HG02852 (cell line): ENCODE data around the gene RSPH6A.

Experiments
- ATAC-seq: cut with Tn5 transposase; IDR thresholded peaks from one replicate; pipeline ENCODE4 v1.9.1; 2021; ENCODE audit warnings: mild to moderate bottlenecking, moderate library complexity; ENCODE audit not compliant: unreplicated experiment

RSPH6A gene

DNA sequence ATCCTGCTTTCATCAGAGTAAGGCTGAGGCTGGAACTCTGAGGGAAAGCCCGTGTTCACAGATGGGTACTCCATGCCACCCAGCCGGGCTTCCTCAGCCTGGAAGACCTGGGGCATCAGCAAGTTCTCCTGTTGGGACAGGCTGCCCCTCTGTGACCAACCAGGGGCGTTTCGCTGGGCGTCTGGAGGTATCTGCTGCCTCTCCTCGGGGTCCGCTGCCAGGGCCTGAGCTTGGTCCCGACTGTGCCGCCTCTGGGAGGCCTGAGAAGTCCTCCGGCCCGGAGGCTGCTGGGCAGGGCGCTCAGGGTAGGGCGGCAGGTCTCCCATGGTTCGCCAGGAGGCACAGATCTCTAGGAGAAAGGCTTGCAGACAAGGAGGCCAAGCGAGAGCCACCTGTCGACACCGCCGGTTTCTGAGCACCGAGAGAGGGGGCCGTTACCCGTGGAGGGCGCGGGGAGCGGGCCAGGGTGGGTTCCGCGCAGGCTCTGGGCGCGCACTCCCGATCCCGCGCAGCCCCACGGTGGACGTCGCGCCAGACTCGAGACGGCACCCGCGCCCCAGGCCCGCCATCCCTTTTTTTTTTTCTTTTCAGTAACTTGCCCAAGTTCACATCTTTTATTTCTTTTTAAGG, at the start of gene RSPH6A:
TSS of gene RSPH6A (minus strand) at position 458 of the 630 bp plus-strand sequence. CDS start at position 326, 132 bp downstream.
- ATAC-seq = no peak

DNA sequence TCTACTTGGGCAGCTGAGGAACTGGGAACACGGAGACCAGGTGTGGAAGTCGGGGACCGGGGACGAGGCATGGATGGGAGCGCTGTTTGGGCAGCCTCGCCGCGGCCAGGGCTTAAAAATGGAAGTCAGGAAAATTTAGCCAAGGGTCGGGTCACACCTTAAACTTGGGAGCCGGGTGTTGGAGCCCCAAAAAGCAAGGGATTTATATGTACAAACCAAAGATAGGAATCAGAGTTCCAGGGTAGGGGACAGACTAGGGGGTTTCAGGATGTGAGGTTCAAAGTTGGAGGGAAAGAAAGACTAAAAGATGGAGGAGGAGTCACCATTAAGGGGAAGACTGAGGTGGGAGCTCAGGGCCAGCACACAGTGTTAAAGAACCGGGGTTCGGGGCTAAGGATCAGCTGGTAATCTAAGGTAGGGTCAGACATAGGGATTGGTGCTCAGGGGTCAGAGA, 49.5 kb upstream of the RSPH6A start:
- ATAC-seq = no peak

DNA sequence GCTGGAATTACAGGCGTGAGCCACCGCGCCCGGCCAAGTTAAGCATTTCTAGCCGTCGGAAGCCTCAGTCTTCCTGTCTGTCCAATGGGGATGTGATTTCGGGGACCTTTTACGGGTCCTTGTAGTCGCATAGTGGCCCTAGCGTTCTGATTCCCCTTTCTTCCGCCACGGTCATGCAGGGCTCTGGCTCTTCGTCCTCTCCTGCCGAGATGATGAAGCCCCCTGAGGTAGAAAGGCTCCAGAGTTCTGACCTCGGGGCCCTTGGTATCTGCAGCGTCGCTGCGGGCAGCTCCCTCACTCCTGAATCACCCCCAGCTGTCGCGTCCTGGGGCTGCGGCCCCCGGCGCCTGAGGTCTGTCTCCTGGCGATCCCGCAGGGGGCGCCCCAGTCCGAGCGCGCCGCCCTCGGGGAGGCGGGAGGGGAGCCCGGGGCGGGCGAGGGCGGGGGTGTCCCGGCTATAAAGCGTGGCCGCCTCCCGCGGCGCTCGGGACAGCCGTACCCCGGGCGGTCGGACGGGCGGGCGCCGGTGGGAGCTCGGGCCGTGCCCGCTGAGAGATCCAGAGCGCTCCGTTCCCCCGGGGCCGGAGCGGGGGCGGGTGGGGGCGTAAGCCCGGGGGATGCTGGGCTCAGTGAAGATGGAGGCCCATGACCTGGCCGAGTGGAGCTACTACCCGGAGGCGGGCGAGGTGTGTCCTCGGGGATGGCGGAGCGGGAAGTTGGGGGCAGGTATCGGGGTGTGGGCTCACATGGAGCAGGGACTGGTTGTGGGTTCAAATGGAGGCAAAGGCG, 48.9 kb upstream of the RSPH6A start, which contains the start of gene FOXA3:
TSS of gene FOXA3 (plus strand) at position 487 of the 789 bp plus-strand sequence. CDS start at position 618, 131 bp downstream.
- no peak for ATAC-seq

DNA sequence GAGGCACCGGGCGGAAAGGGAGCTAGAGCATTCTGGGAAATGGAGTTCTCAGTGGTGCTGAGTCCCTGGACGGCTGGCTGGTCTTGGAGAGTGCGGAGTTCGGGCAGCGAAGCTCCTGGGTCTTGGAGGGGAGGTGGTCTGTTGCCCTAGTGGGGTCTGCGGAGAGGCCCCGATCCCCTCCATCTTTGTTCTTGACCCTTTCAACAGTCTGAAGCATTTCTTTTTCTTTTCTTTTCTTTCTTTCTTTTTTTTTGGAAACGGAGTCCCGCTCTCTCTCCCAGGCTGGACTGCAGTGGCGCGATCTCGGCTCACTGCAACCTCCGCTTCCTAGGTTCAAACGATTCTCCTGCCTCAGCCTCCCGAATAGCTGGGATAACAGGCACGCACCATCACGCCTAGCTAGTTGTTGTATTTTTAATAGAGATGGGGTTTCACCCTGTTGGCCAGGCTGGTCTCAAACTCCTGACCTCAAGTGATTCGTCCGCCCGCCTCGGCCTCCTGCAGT, 48.3 kb upstream of the RSPH6A start:
- no peak for ATAC-seq

DNA sequence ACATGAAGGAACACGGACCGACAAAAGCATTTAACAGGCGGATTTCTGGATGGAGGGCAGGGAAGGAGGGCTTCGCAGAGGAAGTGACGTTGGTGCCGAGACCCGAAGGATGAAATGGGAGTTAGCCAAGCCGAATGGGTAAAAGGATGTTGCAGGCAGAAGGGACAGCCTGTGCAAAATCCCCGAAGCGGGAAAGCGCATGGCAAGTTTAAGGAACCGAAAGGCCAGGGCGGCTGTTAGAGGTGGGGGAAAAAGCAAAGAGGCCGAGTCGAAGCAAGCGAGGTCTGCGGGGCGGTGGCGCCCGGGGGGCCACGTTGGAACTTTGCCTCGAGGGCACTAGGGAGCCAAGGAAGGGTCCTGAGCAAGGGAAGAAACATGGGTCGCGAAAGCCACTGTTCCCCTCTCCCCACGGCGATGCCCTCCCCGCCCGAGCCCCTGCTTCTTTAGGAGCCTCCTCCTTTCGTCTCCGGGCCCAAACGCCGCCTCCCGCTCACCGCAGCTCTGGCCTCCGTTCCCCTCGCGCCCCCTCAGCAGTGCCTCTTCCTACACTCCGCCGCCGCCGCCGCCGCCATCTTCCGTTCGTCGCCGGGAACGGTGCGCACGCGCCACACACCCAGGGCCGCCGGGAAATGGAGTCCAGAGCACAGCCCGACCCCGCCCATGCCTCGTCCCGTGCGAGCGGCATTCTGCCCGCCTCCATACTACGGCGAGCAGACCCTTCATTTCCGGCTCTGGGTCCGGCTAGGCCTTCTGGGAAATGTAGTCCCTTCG, 47.6 kb upstream of the RSPH6A start, which contains the start of gene SYMPK:
TSS of gene SYMPK (minus strand) at position 584 of the 771 bp plus-strand sequence. CDS start 8,652 bp downstream, outside the sequence.
- peak; percentile 92 for ATAC-seq

DNA sequence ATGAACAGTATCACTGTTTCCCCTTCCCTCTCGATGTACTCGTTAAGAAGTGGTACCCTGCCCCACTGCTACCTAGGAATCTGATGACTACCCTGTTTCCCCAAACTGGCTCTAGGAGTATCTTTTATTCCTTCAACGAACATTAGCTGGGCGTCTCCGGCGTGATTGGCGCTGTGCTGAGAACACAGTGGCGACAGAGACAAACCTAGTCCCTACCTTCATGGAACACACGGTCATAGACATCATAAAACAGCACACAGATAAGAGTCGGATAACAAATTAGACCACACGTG, 47.1 kb upstream of the RSPH6A start:
- no peak for ATAC-seq

DNA sequence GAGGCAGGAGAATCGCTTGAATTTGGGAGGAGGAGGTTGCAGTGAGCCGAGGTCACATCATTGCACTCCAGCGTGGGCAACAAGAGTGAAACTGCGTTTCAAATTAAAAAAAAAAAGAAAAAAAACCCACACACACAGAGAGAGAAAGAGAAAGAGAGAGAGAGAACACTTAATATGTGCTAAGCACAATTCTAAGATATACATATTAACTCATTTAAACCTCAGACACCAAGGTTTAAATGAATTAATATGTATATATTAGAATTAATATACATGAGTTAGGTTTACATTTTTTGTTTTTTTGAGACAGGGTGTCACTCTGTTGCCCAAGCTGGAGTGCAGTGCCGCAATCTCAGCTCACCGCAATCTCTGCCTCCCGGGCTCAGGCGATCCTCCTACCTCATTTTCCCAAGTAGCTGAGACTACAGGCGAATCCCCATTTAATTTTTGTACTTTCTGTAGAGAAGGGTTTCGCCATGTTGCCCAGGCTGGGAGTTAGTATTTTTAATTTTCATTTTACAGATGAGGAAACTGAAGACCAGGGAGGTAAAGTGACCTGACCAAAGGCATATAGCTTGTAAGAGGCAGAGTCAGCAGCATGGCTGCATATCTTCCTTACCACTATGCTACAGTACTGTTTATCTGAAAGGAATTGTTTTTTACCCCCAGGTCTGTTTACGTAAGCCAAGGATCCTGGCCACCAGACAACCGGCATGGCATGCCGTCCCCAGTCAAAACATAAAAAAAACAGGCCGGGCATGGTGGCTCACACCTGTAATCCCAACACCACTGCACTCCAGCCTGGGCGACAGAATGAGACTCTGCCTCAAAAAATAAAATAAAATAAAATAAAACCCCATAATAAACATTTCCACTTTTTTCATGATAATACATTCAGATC, 45.5 kb upstream of the RSPH6A start:
- no peak for ATAC-seq

DNA sequence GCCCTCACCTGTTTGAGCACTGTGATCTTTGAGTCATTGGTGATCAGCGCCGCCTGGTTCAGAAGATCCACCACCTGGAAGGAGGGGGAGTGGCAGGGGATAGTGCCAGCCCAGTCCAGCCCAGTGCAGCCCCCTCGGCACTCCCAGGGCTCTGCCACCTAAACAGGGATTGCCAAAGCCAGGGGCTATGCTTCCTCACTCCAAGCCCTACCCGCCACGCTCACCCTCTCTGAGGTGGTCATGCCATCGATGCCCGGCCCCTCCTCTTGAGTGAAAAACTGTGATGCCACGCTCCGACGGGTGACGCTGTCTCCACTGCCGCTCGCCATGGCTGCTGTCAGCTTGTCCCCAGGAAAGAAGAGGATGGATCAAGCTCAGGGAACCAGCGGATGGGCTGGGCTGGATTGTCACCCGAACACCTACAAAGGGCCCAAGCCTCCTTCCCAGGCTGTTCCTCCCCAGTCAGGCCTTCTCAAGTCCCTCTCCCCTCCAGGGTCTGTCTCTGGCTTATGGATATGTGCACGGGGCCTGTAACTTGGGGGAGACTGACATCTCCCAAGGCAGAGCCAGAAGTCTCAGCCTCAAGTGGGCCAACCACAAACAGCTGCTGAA, 39.2 kb upstream of the RSPH6A start:
- ATAC-seq = no peak

DNA sequence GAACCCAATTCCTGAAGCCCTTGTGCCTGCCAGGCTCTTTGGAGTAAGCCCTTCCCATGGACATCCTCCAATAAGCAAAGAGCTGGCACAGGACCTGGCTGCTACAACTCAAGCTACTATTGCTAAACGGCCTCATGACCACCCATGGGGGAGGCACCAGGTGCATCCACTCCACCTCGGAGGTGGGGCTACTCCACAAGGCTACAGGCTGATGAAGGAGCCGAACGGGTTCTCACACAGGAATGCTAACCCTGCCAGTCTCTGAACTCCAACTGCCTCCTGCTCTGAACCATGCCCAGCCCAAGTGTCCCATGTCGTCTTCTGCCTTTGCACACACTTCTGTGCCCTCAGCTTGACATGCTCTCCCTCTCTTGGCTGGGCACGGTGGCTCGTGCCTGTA, 37.9 kb upstream of the RSPH6A start:
- no peak for ATAC-seq

DNA sequence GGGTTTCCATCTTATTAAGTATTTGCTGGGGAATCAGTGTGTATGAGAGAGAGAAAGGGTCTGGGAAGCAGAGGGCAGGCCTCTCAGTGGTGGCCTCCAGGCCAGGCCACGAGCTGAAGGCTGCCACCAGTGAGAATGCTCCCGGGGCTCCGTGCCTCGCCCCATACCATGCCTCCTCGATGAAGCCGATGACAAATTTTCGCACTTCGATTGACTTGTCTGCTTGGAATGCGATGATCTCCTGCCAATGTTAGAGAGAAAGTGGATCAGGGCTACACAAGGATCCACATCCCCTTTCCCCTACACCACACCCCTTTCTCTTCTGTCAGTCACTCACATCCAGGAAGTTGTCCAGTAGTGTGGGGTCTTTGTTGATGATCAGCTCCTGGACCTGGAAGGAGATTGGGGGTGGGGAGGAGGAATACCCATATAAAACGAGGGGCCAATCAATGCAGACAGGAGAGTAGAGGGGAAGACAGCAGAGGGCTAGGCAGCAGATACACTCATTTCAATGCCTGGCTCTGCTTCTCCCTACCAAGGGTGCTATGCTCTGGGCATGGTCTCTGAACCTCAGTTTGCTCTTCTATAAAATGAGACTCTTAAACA, 37.1 kb upstream of the RSPH6A start:
- ATAC-seq = no peak

DNA sequence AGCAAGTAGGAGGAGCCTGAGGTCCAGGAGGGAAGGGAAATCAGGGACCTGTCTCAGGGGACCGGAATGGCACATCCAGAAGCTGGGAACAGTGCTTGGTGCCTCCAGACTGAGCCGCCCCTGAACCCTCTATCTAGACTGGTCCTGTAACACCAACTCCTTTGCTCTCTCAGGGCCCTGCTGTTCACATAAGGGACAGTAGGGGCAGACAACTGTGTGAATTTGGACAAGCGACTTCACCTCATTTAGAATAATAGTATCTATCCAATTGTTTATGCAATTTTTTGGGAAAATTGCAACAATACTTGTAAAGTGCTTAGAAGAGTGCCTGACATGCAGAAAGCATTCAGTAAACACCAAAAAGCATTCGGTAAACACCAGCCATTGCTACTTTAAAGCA, 33.8 kb upstream of the RSPH6A start:
- no peak for ATAC-seq

DNA sequence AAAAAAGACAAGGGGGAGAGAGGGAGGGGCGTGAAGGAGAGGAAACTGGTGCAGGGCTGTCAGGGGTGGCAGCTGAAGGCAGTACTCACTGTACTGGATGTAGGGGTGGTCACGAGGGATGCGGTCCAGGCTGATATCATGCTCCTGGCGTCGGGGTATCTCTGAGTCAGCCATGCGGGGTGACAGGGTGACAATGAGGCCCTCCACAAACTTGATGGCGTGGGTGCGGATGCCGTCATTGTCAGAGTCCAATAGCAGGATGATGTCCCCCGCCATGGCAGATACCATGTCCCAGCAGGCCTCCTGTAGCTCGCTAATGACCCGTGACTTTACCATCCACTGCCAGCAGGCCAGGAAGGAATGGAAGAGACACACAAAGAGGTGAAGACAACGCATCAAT, 32.6 kb upstream of the RSPH6A start:
- no peak for ATAC-seq

DNA sequence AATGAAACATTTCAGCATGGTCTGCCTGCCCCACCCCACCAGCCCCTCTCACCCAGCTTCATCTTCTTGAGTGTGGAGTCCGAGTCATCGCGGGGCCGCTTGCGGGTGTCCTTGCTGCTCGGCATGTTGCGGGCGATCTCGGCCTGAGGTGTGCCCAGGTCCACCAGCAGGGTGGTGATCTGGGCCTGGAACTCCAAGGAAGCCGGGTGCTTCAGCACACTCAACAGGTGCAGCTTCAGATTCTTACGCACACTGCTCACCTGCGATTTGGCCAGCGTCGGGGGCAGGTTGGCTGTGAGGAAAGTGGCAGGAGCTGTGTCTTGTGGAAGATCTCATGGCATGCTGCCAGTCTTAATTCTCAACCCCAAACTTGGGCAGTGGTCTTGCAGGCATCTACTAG, 27.1 kb upstream of the RSPH6A start:
- ATAC-seq = no peak

DNA sequence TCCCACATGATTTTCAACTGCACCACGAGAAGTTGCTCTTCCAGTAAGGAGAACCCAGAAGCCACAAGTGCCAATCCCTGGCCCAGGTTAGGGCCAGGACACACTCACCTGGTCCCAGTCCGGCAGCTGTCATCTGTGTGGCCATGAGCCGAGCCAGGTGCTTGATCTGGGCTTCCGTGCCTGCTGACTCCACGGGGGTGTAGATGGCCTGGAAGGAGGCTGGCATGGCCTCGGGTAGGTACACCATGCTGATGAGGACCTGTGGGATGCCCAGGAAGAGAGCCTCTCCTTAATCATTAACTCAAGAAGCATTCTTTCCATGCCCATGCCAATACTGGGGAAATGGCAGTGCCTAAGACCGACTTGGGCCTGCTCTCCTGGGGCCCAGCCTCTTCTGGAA, 19.9 kb upstream of the RSPH6A start:
- ATAC-seq = no peak

DNA sequence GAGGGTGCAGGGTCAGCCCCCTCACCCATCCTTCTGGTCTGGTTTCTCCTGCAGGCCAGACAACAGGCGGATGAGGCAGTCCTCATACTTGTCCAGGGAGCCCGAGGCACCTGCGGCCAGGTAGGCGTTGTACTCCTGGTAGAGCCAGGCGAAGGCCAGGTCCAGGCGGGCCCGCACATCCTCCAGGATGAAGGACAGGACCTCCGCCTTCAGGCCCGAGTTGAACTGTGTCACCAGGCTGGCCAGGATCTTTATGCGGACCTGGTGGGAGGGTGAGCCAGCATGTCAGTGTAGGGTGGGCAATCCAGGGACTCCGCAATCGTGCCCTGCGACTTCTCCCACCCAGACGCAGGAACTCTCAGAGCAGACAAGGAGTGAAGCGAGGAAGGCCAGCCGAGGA, 13.8 kb upstream of the RSPH6A start:
- no peak for ATAC-seq

DNA sequence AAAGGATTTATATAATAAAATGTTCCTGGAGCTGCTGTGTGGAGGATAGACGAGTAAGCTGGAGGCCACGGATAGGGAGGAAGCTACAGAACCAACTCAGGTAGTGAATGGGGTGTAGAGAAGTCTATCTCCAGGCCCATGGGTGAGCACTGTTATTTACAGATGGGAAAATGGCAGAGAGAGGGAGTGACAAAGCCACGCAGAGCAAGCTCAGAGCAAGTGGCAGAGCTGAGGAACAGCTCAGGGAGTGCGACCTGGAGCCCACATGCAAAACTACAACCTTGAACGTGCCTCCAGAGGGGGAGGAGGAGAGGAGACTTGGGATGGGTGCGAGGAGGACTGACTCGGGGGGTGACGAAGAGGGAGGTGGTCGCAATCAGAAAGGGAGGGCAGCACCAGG, 13.4 kb upstream of the RSPH6A start:
- ATAC-seq = no peak

DNA sequence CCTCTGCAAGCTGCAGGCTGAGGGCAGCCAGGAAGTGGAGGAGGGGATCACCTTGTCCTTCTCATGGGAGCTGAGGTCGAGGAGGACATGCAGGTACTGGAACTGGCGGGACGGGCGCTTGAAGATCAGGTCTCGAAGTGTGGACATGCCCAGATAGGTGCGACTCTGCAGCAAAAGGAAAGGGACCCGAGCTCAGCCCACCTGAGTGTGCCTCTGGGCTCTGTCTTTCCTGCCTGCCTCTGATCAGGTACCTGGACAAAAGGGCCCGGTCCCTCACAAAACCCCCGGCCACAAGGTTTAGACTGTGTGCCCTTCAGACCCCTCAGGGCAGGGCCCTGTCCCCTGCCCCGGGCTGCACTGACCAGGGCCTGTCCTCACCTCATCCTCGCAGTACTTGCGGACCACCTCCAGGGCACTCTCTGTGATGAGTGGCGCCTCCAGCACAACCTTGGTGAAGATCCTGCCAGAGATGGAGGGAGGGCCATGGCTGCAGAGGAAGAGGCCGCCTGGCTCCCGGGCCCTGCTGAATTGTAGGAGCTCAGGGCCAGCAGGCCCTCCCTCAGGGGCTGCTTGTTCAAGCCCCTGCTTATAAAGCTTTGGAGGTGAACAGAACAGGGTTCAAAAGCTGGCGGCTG, 12.5 kb upstream of the RSPH6A start:
- ATAC-seq = no peak

DNA sequence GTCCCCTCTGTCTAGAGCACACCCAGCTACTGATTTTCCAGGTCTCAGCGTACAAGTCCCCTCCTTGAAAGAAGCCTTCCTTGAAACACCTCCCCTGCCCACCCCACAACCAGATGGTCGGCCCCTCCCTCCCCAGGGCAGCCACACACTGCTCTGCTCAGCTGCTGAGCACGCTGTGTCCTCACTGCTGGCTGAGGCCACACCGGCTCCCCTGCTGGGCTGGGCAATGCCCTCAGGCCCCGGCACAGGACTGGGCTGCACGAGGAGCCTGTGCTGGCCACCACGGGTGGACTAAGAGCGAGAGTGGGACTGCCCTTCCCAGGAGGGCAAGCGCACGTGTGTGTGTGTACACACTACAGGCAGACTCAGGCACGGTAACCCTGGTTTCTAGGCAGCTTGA, 11.8 kb upstream of the RSPH6A start:
- no peak for ATAC-seq
